ENCODE results near the gene SNX15.

The SNX15 gene

DNA sequence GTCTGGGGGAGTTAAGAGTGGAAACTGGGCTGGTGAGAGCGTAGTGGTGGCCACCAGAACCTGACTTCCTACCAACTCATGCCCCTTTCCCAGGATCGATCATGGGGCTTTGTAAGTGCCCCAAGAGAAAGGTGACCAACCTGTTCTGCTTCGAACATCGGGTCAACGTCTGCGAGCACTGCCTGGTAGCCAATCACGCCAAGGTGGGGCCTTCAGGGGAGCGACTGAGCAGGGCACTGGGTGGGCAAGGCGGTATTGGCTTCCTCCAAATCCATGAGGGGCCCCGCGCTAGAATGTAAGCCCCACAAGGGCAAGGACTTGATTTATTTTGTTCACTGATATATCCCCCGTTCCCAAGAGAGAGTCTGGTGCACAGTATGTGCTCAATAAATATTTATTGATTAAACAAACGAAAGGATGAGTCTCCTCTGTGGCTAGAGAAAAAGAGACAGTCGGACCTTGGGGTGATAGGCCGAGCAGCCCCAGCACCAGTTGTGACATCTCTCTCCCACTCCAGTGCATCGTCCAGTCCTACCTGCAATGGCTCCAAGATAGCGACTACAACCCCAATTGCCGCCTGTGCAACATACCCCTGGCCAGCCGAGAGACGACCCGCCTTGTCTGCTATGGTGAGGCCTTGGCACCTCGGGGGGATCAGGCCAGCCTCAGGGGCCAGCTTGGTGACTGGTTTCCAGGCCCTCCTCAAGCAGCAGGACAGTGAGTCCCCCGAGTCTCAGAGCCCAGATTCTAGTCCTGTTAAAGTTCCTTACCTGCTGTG is 57.5 kb downstream of the SNX15 start:
- DNase-seq (ENCODE audit: low read depth in 3 of 3), result no peak

DNA sequence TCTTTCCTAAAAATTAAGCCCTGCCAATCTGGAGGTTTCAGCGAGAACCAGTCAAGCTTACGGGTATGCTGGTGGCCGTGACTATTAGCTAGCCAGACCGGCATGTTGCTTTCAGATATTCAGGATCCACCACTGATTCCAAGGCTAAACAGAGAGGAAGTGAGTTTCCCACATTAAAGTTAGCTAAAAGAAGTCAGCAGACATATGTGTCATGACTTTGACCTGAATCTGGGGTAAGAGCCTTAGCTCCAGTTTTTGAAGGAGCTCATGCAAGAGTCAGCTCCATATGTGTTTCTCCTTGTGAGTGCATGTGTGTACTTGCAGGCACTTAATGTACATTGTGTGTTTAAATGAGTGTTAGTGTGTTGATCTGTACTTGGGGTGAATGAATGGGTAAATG is 58.2 kb downstream of the SNX15 start:
- DNase-seq (ENCODE audit: low read depth in 3 of 3), result no peak

GRCh38 chr11:65086809-65087208 is 59.6 kb downstream of the SNX15 start:
- DNase-seq (ENCODE audit: low read depth in 3 of 3), result no peak

- DNase-seq (ENCODE audit: low read depth in 3 of 3), result no peak
Measured at GRCh38 chr11:65087216-65087615, 60.0 kb downstream of the SNX15 start.

DNA sequence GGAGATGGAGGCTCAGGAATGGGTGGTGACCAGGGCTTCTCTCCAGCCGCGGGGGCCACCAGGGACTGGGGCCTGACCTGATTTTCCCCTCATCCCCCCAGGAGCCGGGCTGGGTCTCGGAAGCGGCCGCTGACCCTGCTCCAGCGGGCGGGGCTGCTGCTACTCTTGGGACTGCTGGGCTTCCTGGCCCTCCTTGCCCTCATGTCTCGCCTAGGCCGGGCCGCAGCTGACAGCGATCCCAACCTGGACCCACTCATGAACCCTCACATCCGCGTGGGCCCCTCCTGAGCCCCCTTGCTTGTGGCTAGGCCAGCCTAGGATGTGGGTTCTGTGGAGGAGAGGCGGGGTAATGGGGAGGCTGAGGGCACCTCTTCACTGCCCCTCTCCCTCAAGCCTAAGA is 60.6 kb downstream of the SNX15 start:
- no peak for DNase-seq (ENCODE audit: low read depth in 3 of 3)

DNA sequence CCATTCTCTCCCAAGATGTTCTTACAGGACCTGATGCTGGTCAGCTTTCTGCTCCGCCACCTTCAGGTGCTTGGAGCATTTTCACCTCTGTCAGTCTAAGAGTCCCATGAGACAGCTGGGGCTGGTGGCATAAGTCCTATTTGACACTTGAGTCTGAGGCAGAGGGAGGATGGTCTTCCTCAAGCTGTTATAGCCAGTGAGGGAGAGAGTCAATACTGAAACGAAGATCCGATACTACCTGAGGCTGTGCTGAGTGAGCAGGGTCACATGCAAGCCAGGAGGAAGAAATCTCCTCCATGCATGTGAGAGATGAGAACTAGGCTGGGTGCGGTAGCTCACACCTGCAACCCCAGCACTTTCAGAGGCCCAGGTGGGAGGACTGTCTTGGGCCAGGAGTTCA is 62.4 kb downstream of the SNX15 start:
- DNase-seq (ENCODE audit: low read depth in 3 of 3), result no peak

Data from stimulated activated CD4-positive, alpha-beta T cell treated with anti-CD3 and anti-CD28 coated beads, TNF-alpha, amount 100 ng/mL, for 4 hours (primary cell).